Heart right ventricle (tissue), 16 donors: Measurements from ENCODE around the gene RHOF. TPM values are rescaled to one million over a fixed set of nuclear protein-coding genes. Genes with fewer than 3 reads are reported as not detected.

Experiments
- ATAC-seq, 8 donors: fragments of 200-7000 bp; cut with Tn5 transposase; one replicate each; pipeline ENCODE4 v1.9.1; 2020; ENCODE audit warnings: mild to moderate bottlenecking in 8 of 8, moderate library complexity in 8 of 8, moderate number of reproducible peaks in 1 of 8
- DNase-seq, 2 donors: peaks; one replicate each; pipeline ENCODE4 v3.0.0-alpha.2; 2020
- H3K27ac ChIP-seq, 10 donors: fragments of 200-600 bp; sonication (generic) in 2 of 10; one replicate each; pipeline versions ENCODE4 v1.5.0 to v1.8.0; 2020 to 2022; ENCODE audit warnings: mild to moderate bottlenecking in 3 of 10
- H3K27me3 ChIP-seq, 7 donors: fragments of 200-600 bp; one replicate each; pipeline ENCODE4 v1.8.0; 2021 to 2022; ENCODE audit warnings: mild to moderate bottlenecking in 2 of 7
- H3K36me3 ChIP-seq, 9 donors: fragments of 200-600 bp; sonication (generic) in 1 of 9; one replicate each; pipeline versions ENCODE4 v1.5.0 to v1.8.0; 2020 to 2022; ENCODE audit warnings: mild to moderate bottlenecking in 2 of 9
- H3K4me1 ChIP-seq, 9 donors: fragments of 200-600 bp; sonication (generic) in 1 of 9; one replicate each; pipeline versions ENCODE4 v1.5.0 to v1.8.0; 2020 to 2022; ENCODE audit warnings: mild to moderate bottlenecking in 4 of 9
- H3K4me3 ChIP-seq, 10 donors: fragments of 200-600 bp; sonication (generic) in 2 of 10; one replicate each; pipeline versions ENCODE4 v1.5.0 to v1.8.0; 2020 to 2022; ENCODE audit warnings: mild to moderate bottlenecking in 7 of 10, moderate library complexity in 2 of 10
- H3K9me3 ChIP-seq, 11 donors: fragments of 200-600 bp in 10 of 11; sonication (generic) in 2 of 11; one replicate each; pipeline versions ENCODE4 v1.5.0 to v1.8.0; 2013 to 2022; ENCODE audit warnings: mild to moderate bottlenecking in 2 of 11, control low read depth in 1 of 11, moderate library complexity in 1 of 11
- CTCF ChIP-seq, 9 donors: fragments of 200-600 bp; sonication (generic) in 2 of 9; IDR thresholded peaks; one replicate each; pipeline versions ENCODE4 v1.5.0 to v1.8.0; 2021 to 2022; ENCODE audit warnings: antibody characterized with exemption in 9 of 9, mild to moderate bottlenecking in 5 of 9, moderate library complexity in 1 of 9
- WGBS, 2 donors: extraction: QIAGEN DNeasy Blood & Tissue Kit; methylation state at CpG; one replicate each; pipeline ENCODE4 v1.1.7; 2013; ENCODE audit warnings: inconsistent platforms in 1 of 2; 5-methylcytosine and 5-hydroxymethylcytosine counted together
- intact Hi-C, 10 donors: fragments of 100-400 bp; cut with DNase I; formaldehyde crosslinking; loops; one replicate each; pipeline versions ENCODE4 v1.11.1 to v1.14.2; 2022
- polyA plus RNA-seq, 2 donors: library from polyadenylated mRNA; stranded (reverse); fragments of 200-250 nt; gene quantifications; one replicate each; pipeline ENCODE4 v1.2.3, GENCODE V29; 2013
- total RNA-seq, 10 donors: library from RNA; stranded (reverse); fragmentation: NEBNext Ultra II Directional in 3 of 10; extraction: Animal tissue kit (Norgen Biotek cat#: 25700) in 3 of 10; gene quantifications; one replicate each; pipeline versions ENCODE4 v1.2.1 to v1.2.4, GENCODE V29; 2021 to 2023
- donor health status: Arrhythmogenic right ventricular cardiomyopathy.
- donor health status: ischemic (EF 13 %, LVEDD 7.1; RV severe dilation, severe dysfunction).
- donor health status: healthy with polysubstance abuse.
- donor health status: DM: no; HTN: yes; CAD: no.
- donor health status: DM: no; HTN: no; CAD: no.
- donor health status: ischemic (EF 25% LVEDD 6.9; RV normal size, moderate dysfunction).
- donor health status: ischemic (EF 25% LVEDD 5.7; RV mildly dilated, moderate dysfunction).
- donor health status: healthy.
- donor health status: DM: yes; HTN: yes; CAD: no.
- donor health status: Ischemic cardiomyopathy.
- donor health status: ischemic (EF 35%, LVEDD 5.7; RV mildly dilated, moderate dysfunction).
- donor health status: nonischemic (EF 11% LVEDD 7.7; RV severe dilation, severe dysfunction).
- donor health status: DM: yes; HTN: yes; CAD: no.
- donor health status: PGD.
- donor health status: ischemic (EF 29% LVEDD 5.4; RV normal size, mild dysfunction).
- donor health status: nonischemic (EF 23%, LVEDD 6.1; RV moderate dilation, normal function).

RHOF gene
- total and polyA plus RNA-seq, 12 donors = 16.5 to 45.6 (median 24.7) TPM

- no peak for TF ChIP-seq CTCF (IDR thresholded peaks at IDR 0.05)
- WGBS, 2 donors = 1% methylated on average over 65 to 86 of the region's 86 CpGs
- Histone ChIP-seq H3K4me1 (peaks cover 29 to 59% (median 45%) of the 10 kb centered on the region in 9 donors), H3K4me3 (peak overlapping the region; percentile 39 to 87 (median 74)), H3K27me3 (no peaks in the 10 kb centered on the region), H3K9me3 (no peaks in the 10 kb centered on the region), H3K27ac (peak overlapping the region; percentile 98 to 100 (median 100)), H3K36me3 (peaks cover 0 to 25% (median 0%) of the 10 kb centered on the region in 9 donors)
- ATAC-seq (peak in 2 of 8 donors; percentile 3 to 7), DNase-seq (peak; percentile 83 to 85)
- intact Hi-C loops = no loop called here
Measured at GRCh38 chr12:121800694-121801594, 7.5 kb upstream of the RHOF start.

GRCh38 chr12:121799842-121800693 lies 6.6 kb upstream of the RHOF start:
- H3K36me3 ChIP-seq = peaks cover 0 to 34% (median 7%) of the 10 kb centered on the region in 9 donors
- H3K4me1 ChIP-seq = peaks cover 34 to 59% (median 47%) of the 10 kb centered on the region in 9 donors
- peak; percentile 32 to 67 (median 48) for ATAC-seq
- H3K27me3 ChIP-seq = no peaks in the 10 kb centered on the region
- no peak for TF ChIP-seq CTCF (IDR thresholded peaks at IDR 0.05)
- intact Hi-C loops = loop anchor here in 1 of 10 donors (5.0 kb wide), 1 partner anchor 87 kb away; the partner anchor contains the start of gene PSMD9
- DNase-seq = peak; percentile 91 to 92
- no peaks in the 10 kb centered on the region for H3K9me3 ChIP-seq
- H3K27ac ChIP-seq = peak overlapping the region; percentile 98 to 100 (median 100)
- peak overlapping the region; percentile 37 to 87 (median 74) for H3K4me3 ChIP-seq
- WGBS, 2 donors = 0% methylated on average over 56 to 83 of the region's 84 CpGs

- H3K36me3 ChIP-seq = peaks cover 0 to 34% (median 7%) of the 10 kb centered on the region in 9 donors
- peak; percentile 67 to 84 for DNase-seq
Measured at GRCh38 chr12:121799156-121799841, 5.8 kb upstream of the RHOF start.

More at GRCh38 chr12:121799156-121799841, 5.8 kb upstream of the RHOF start:
- ATAC-seq = peak; percentile 5 to 29 (median 15)
- intact Hi-C loops = loop anchor here in 1 of 10 donors (5.0 kb wide), 1 partner anchor 88 kb away; the partner anchor contains the start of gene PSMD9
- peak in 4 of 9 donors; percentile 7 to 17 (median 11) for TF ChIP-seq CTCF (IDR thresholded peaks at IDR 0.05)
- no peaks in the 10 kb centered on the region for H3K9me3 ChIP-seq
- 13 to 14% methylated on average over 24 to 25 of the region's 30 CpGs for WGBS, 2 donors
- H3K27ac ChIP-seq = peak overlapping the region; percentile 98 to 100 (median 100)
- H3K27me3 ChIP-seq = no peaks in the 10 kb centered on the region
- peak overlapping the region; percentile 37 to 87 (median 74) for H3K4me3 ChIP-seq
- H3K4me1 ChIP-seq = peaks cover 39 to 63% (median 52%) of the 10 kb centered on the region in 9 donors
